IMR-90 (cell line): ENCODE results near the gene MKNK2. TPM values are rescaled to one million over a fixed set of nuclear protein-coding genes. Genes with fewer than 3 reads are reported as not detected.

Source experiments
- ATAC-seq: fragments of 200-7000 bp; cut with Tn5 transposase; 2 replicates; pipeline ENCODE4 v1.9.1; 2020; ENCODE audit warnings: low read depth, mild to moderate bottlenecking, moderate library complexity
- BruUV-seq: library from RNA; stranded (reverse); fragments of 400-500 nt; replicated peaks from 2 replicates; lab custom pipeline; 2021; lab: Mats Ljungman, UMichigan
- CTCF ChIA-PET: fragments of 300-600 bp; formaldehyde crosslinking; extraction: SDS; loops from one replicate; lab custom pipeline; 2021; ENCODE audit warnings: antibody characterized with exemption; lab: Yijun Ruan, JAX
- POLR2A ChIA-PET: fragments of 300-600 bp; sonication (Branson Sonifier 250); formaldehyde crosslinking; loops from one replicate; lab custom pipeline; 2022; ENCODE audit warnings: antibody characterized with exemption; ENCODE audit not compliant: unreplicated experiment; lab: Charles Lee
- DNase-seq: peaks from one replicate; pipeline ENCODE4 v3.0.0; 2013
- H2AFZ ChIP-seq: replicated peaks from 2 replicates; pipeline ENCODE3; 2013; ENCODE audit warnings: low read length, mild to moderate bottlenecking; ENCODE audit not compliant: poor library complexity
- H2AK5ac ChIP-seq: 2 replicates; pipeline ENCODE4 v1.6.1; 2013; ENCODE audit warnings: low read depth, low read length, inconsistent platforms
- H2AK9ac ChIP-seq: replicated peaks from 2 replicates; pipeline ENCODE3; 2013; ENCODE audit warnings: mild to moderate bottlenecking, low read depth, low read length, moderate library complexity; ENCODE audit not compliant: poor library complexity
- H2BK120ac ChIP-seq: 2 replicates; pipeline ENCODE4 v1.6.1; 2013; ENCODE audit warnings: low read depth, low read length, inconsistent platforms
- H2BK15ac ChIP-seq: 3 replicates; pipeline ENCODE4 v1.6.1; 2013; ENCODE audit warnings: low read depth, low read length, inconsistent platforms
- H2BK20ac ChIP-seq: 2 replicates; pipeline ENCODE4 v1.6.1; 2013; ENCODE audit warnings: low read depth, mild to moderate bottlenecking, inconsistent platforms, low read length, moderate library complexity
- H2BK5ac ChIP-seq: 2 replicates; pipeline ENCODE4 v1.6.1; 2013; ENCODE audit warnings: mild to moderate bottlenecking, low read depth, low read length, inconsistent platforms; ENCODE audit not compliant: poor library complexity, severe bottlenecking
- H3K14ac ChIP-seq: replicated peaks from 2 replicates; pipeline ENCODE4 v1.6.1; 2013; ENCODE audit warnings: low read depth, low read length, inconsistent platforms
- H3K18ac ChIP-seq: 2 replicates; pipeline ENCODE4 v1.6.1; 2013; ENCODE audit warnings: low read depth, low read length, control low read depth
- H3K23ac ChIP-seq: 2 replicates; pipeline ENCODE4 v1.6.1; 2013; ENCODE audit warnings: low read depth, low read length, inconsistent platforms
- H3K27ac ChIP-seq: 2 replicates; pipeline ENCODE4 v1.5.1; 2013; ENCODE audit warnings: mild to moderate bottlenecking, control low read depth, low read length; ENCODE audit not compliant: insufficient read depth
- H3K27me3 ChIP-seq: 2 replicates; pipeline ENCODE4 v1.6.1; 2013; ENCODE audit warnings: low read length; ENCODE audit not compliant: control insufficient read depth, insufficient read depth
- H3K36me3 ChIP-seq: 2 replicates; pipeline ENCODE4 v1.6.1; 2013; ENCODE audit warnings: low read length, mixed read lengths; ENCODE audit not compliant: control insufficient read depth, insufficient read depth
- H3K4ac ChIP-seq: 2 replicates; pipeline ENCODE4 v1.6.1; 2013; ENCODE audit warnings: low read depth, low read length, inconsistent platforms
- H3K4me1 ChIP-seq: 2 replicates; pipeline ENCODE4 v1.6.1; 2013; ENCODE audit warnings: low read length, mixed read lengths; ENCODE audit not compliant: control insufficient read depth, insufficient read depth
- H3K4me2 ChIP-seq: 2 replicates; pipeline ENCODE4 v1.6.1; 2013; ENCODE audit warnings: low read depth, mild to moderate bottlenecking, control low read depth, low read length, moderate library complexity
- H3K4me3 ChIP-seq: 2 replicates; pipeline ENCODE4 v1.5.1; 2013; ENCODE audit warnings: low read depth, mild to moderate bottlenecking, control low read depth, low read length, moderate library complexity; ENCODE audit not compliant: insufficient read depth
- H3K56ac ChIP-seq: 2 replicates; pipeline ENCODE4 v1.6.1; 2013; ENCODE audit warnings: low read length, inconsistent platforms; ENCODE audit not compliant: insufficient read depth; ENCODE audit errors: extremely low read depth
- H3K79me1 ChIP-seq, 2 experiments: 2 replicates each; pipeline ENCODE4 v1.6.1; 2013; ENCODE audit warnings: low read length in 2 of 2, inconsistent platforms in 1 of 2, low read depth in 1 of 2
- H3K9ac ChIP-seq: 2 replicates; pipeline ENCODE4 v1.6.1; 2013; ENCODE audit warnings: low read depth, low read length, control low read depth
- H3K9me1 ChIP-seq: 2 replicates; pipeline ENCODE4 v1.6.1; 2013; ENCODE audit warnings: low read length, inconsistent platforms; ENCODE audit not compliant: insufficient read depth
- H3K9me3 ChIP-seq: 2 replicates; pipeline ENCODE4 v1.6.1; 2013; ENCODE audit warnings: low read length; ENCODE audit not compliant: control insufficient read depth, insufficient read depth
- H4K20me1 ChIP-seq: 2 replicates; pipeline ENCODE4 v1.6.1; 2013; ENCODE audit warnings: low read length, inconsistent platforms; ENCODE audit not compliant: insufficient read depth
- H4K5ac ChIP-seq: 2 replicates; pipeline ENCODE4 v1.6.1; 2013; ENCODE audit warnings: mild to moderate bottlenecking, low read depth, low read length, control low read depth
- H4K8ac ChIP-seq, 2 experiments: 2 replicates each; pipeline ENCODE4 v1.6.1; 2013; ENCODE audit warnings: low read depth in 2 of 2, low read length in 2 of 2, control low read depth in 1 of 2, inconsistent platforms in 1 of 2
- H4K91ac ChIP-seq: 2 replicates; pipeline ENCODE4 v1.6.1; 2013; ENCODE audit warnings: low read depth, low read length, inconsistent platforms; ENCODE audit not compliant: insufficient read depth
- BHLHE40 ChIP-seq: fragments of 150-350 bp; IDR thresholded peaks from 2 replicates; pipeline ENCODE4 v1.6.1; 2016; ENCODE audit warnings: mild to moderate bottlenecking, low read depth, low read length
- CEBPB ChIP-seq: IDR thresholded peaks from 2 replicates; pipeline ENCODE4 v1.6.1; 2012; ENCODE audit warnings: low read depth, low read length, improper control_type of control experiment
- CTCF ChIP-seq: conservative IDR thresholded peaks from 2 replicates; pipeline ENCODE4 v1.5.1; 2012; ENCODE audit warnings: mild to moderate bottlenecking, low read depth, low read length, improper control_type of control experiment
- FOS ChIP-seq: fragments of 150-350 bp; IDR thresholded peaks from 2 replicates; pipeline ENCODE4 v1.6.1; 2016; ENCODE audit warnings: low read depth, low read length
- MAFK ChIP-seq: IDR thresholded peaks from 2 replicates; pipeline ENCODE4 v1.6.1; 2012; ENCODE audit warnings: low read depth, low read length, improper control_type of control experiment
- MAZ ChIP-seq: IDR thresholded peaks from 2 replicates; pipeline ENCODE4 v1.6.1; 2012; ENCODE audit warnings: low read depth, mild to moderate bottlenecking, low read length, improper control_type of control experiment, moderate library complexity, borderline replicate concordance
- MXI1 ChIP-seq: IDR thresholded peaks from 2 replicates; pipeline ENCODE4 v1.6.1; 2012; ENCODE audit warnings: low read depth, mild to moderate bottlenecking, low read length, moderate library complexity, borderline replicate concordance
- POLR2A ChIP-seq: IDR thresholded peaks from 2 replicates; pipeline ENCODE4 v1.6.1; 2012; ENCODE audit warnings: mild to moderate bottlenecking, low read depth, low read length
- RCOR1 ChIP-seq: IDR thresholded peaks from 2 replicates; pipeline ENCODE4 v1.6.1; 2012; ENCODE audit warnings: mild to moderate bottlenecking, low read length, improper control_type of control experiment; ENCODE audit not compliant: insufficient replicate concordance
- SMC3 ChIP-seq: fragments of 150-350 bp; IDR thresholded peaks from 2 replicates; pipeline ENCODE4 v1.6.1; 2016; ENCODE audit warnings: low read depth, mild to moderate bottlenecking, antibody characterized with exemption, low read length, moderate library complexity
- WGBS, 2 experiments: methylation state at CpG; one replicate each; pipeline versions ENCODE4 v1.1.5 to v1.1.7; 2013; ENCODE audit warnings: missing lambda C conversion rate in 2 of 2; ENCODE audit not compliant: insufficient read length in 1 of 2; ENCODE audit errors: extremely low coverage in 2 of 2; 5-methylcytosine and 5-hydroxymethylcytosine counted together
- dilution Hi-C: fragments of 300-500 bp; cut with HindIII; formaldehyde crosslinking; loops from one replicate; pipeline ENCODE4 v1.14.3; 2018; ENCODE audit warnings: low sequenced_read_pairs; ENCODE audit not compliant: unreplicated experiment
- in situ Hi-C: fragments of 300-500 bp; cut with MboI; formaldehyde crosslinking; loops from 3 replicates; pipeline ENCODE4 v1.14.3; 2019; ENCODE audit warnings: low sequenced_read_pairs, inconsistent platforms, mixed read lengths
- intact Hi-C: fragments of 100-400 bp; cut with micrococcal nuclease; formaldehyde crosslinking; loops from 2 replicates; pipeline ENCODE4 v1.10.0; 2022
- polyA plus RNA-seq, 3 experiments: library from polyadenylated mRNA; depleted of rRNA; stranded (reverse); fragments of >200 nt; gene quantifications; 2 replicates each; pipeline ENCODE4 v1.2.3, GENCODE V29; 2012; ENCODE audit warnings: low replicate concordance in 1 of 3
- total RNA-seq: library from RNA; depleted of rRNA; stranded (reverse); fragments of >200 nt; gene quantifications from 2 replicates; pipeline ENCODE4 v1.2.3, GENCODE V29; 2012
- TF ChIP-seq, protein P1 (sequence below): fragments of 150-350 bp; IDR thresholded peaks from 2 replicates; pipeline ENCODE4 v1.6.1; 2017; ENCODE audit warnings: mild to moderate bottlenecking, antibody characterized with exemption, low read length, low read depth
- TF ChIP-seq, protein P2 (sequence below): fragments of 150-350 bp; IDR thresholded peaks from 2 replicates; pipeline ENCODE4 v1.6.1; 2016; ENCODE audit warnings: low read depth, mild to moderate bottlenecking, low read length, moderate library complexity, borderline replicate concordance

The MKNK2 gene
- total and polyA plus RNA-seq, 2 of the 4 experiments (the other 2 are of a cell fraction), result 21.9 to 31.8 TPM

- H3K4ac ChIP-seq, result no peak overlapping the region
- no peak overlapping the region for H2BK15ac ChIP-seq
- in situ Hi-C loops (no loop called here), intact Hi-C loops (no loop called here), dilution Hi-C loops (no loop called here)
- H4K5ac ChIP-seq, result no peak overlapping the region
- H4K91ac ChIP-seq, result no peak overlapping the region
- no peaks in the 10 kb centered on the region for H3K9me3 ChIP-seq
- H3K9ac ChIP-seq, result no peak overlapping the region
- no peaks in the 10 kb centered on the region for H3K27me3 ChIP-seq
- BruUV-seq, result no TSS peak
- H3K4me3 ChIP-seq, result no peak overlapping the region
- H4K8ac ChIP-seq, result no peak overlapping the region
- H2AK5ac ChIP-seq, result no peak overlapping the region
- no peak overlapping the region for H3K18ac ChIP-seq
- H3K27ac ChIP-seq, result no peak overlapping the region
- H2BK5ac ChIP-seq, result no peak overlapping the region
- no peak overlapping the region for H3K56ac ChIP-seq
- CTCF ChIA-PET, result no interaction called here
- DNase-seq, result no peak
- H3K79me1 ChIP-seq, result peaks cover 35 to 65% of the 10 kb centered on the region in 2 experiments; a peak in 3 of 4 replicates
- H2AK9ac ChIP-seq, result no peak overlapping the region
- peaks cover 2% of the 10 kb centered on the region for H3K4me1 ChIP-seq
- no peak overlapping the region for H2AFZ ChIP-seq
- no peak overlapping the region for H3K14ac ChIP-seq
- H4K20me1 ChIP-seq, result peaks cover 29% of the 10 kb centered on the region
- TF ChIP-seq POLR2A (no peak), FOS (no peak), BHLHE40 (no peak), CEBPB (no peak), MXI1 (no peak), SMC3 (no peak), MAZ (no peak), MAFK (no peak), RCOR1 (no peak), CTCF (no peak)
- TF ChIP-seq, protein P1, sequence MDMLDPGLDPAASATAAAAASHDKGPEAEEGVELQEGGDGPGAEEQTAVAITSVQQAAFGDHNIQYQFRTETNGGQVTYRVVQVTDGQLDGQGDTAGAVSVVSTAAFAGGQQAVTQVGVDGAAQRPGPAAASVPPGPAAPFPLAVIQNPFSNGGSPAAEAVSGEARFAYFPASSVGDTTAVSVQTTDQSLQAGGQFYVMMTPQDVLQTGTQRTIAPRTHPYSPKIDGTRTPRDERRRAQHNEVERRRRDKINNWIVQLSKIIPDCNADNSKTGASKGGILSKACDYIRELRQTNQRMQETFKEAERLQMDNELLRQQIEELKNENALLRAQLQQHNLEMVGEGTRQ, result no peak
- TF ChIP-seq, protein P2, sequence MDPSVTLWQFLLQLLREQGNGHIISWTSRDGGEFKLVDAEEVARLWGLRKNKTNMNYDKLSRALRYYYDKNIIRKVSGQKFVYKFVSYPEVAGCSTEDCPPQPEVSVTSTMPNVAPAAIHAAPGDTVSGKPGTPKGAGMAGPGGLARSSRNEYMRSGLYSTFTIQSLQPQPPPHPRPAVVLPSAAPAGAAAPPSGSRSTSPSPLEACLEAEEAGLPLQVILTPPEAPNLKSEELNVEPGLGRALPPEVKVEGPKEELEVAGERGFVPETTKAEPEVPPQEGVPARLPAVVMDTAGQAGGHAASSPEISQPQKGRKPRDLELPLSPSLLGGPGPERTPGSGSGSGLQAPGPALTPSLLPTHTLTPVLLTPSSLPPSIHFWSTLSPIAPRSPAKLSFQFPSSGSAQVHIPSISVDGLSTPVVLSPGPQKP, result no peak
- H2BK120ac ChIP-seq, result no peak overlapping the region
- no peak overlapping the region for H3K4me2 ChIP-seq
- 91% methylated on average over 13 of the region's 28 CpGs; no CpG with 5 or more reads in 1 of the 2 experiments for WGBS, 2 experiments
- peaks cover 24% of the 10 kb centered on the region for H3K36me3 ChIP-seq
- POLR2A ChIA-PET, result no interaction called here
- no peak for ATAC-seq
- H3K9me1 ChIP-seq, result peaks cover 12% of the 10 kb centered on the region
- no peak overlapping the region for H2BK20ac ChIP-seq
- no peak overlapping the region for H3K23ac ChIP-seq
Observed at GRCh38 chr19:2084993-2085720, 34.1 kb upstream of the MKNK2 start.
